ELR (cell line): ENCODE measurements around the gene TSTD1.
"Not testable (repeated sequence)": the region's sequence is repeated elsewhere in the genome, so short reads cannot be mapped to it uniquely, and the experiment has no call there.

Experiments
- DNase-seq: peaks from one replicate; pipeline ENCODE4 v3.0.0-alpha.2; 2015; ENCODE audit warnings: low read depth

Gene TSTD1

DNA sequence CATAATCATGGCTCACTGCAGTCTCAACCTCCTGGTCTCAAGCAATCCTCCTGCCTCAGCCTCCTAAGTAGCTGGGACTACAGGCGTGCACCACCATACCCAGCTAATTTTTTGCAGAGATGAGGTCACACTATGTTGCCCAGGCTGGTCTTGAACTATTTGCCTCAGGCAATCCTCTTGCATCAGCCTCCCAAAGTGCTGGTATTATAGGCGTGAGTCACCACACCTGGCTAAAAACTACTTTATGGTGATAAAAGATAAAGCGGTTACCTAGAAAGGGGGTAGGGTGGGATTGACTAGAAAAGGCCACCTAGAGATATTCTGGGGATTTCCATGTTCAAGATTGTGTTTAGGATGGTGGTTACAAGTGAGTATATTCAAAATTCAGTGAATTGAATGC lies 5.0 kb downstream of the TSTD1 start:
- peak; percentile 74 for DNase-seq

GRCh38 chr1:161032409-161032808 lies 6.4 kb downstream of the TSTD1 start:
- DNase-seq: no peak

- DNase-seq: no peak
Measured at GRCh38 chr1:161031874-161032273, 6.9 kb downstream of the TSTD1 start.

GRCh38 chr1:161029466-161029865 lies 9.3 kb downstream of the TSTD1 start:
- not testable (repeated sequence) for DNase-seq

DNA sequence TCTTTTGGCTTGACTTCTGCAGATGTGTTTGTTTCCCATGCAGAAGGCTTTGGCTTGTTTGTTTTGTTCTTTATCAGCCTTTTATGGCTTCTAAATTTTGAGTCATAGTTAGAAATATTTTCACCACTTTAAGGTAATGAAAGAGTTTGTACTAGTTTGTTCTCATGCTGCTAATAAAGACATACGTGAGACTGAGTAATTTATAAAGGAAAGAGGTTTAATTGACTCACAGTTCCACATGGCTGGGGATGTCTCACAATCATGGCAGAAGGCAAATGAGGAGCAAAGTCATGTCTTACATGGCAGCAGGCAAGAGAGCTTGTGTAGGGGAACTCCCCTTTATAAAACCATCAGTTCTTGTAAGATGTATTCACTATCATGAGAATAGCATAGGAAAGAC lies 11.8 kb downstream of the TSTD1 start:
- DNase-seq: not testable (repeated sequence)

DNA sequence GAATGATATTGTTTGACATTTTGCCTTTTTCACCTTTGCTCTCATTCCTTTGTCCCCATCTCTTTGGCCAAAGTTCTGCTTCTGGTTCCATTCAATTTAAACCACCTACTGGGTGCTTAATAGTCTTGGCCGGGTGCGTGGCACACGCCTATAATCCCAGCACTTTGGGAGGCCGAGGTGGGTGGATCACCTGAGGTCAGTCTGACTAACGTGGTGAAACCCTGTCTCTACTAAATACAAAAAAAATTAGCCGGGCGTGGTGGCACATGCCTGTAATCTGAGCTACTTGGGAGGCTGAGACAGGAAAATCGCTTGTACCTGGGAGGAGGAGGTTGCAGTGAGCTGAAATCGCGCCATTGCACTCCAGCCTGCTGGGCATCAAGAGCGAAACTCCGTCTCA lies 16.3 kb downstream of the TSTD1 start:
- DNase-seq: not testable (repeated sequence)

DNA sequence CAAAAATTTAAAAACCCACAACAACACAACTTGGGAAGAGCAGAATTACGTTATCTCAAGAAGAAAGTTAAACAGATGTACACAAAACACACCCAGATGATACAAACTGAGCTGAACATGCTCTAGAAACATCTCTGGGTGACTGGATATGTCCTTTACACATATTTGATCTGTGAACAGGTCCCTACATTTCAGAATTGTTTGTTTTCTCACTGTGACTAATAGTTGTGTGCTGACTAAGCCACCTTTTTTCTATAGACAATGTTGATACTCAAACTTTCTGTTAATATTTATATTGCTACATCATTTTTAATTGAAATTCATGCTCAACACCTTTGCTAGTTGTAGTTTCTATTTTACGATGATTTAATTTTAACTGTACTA lies 16.8 kb downstream of the TSTD1 start:
- DNase-seq: peak; percentile 72

- peak; percentile 55 for DNase-seq
Measured at GRCh38 chr1:161021165-161021969, 17.4 kb downstream of the TSTD1 start.

DNA sequence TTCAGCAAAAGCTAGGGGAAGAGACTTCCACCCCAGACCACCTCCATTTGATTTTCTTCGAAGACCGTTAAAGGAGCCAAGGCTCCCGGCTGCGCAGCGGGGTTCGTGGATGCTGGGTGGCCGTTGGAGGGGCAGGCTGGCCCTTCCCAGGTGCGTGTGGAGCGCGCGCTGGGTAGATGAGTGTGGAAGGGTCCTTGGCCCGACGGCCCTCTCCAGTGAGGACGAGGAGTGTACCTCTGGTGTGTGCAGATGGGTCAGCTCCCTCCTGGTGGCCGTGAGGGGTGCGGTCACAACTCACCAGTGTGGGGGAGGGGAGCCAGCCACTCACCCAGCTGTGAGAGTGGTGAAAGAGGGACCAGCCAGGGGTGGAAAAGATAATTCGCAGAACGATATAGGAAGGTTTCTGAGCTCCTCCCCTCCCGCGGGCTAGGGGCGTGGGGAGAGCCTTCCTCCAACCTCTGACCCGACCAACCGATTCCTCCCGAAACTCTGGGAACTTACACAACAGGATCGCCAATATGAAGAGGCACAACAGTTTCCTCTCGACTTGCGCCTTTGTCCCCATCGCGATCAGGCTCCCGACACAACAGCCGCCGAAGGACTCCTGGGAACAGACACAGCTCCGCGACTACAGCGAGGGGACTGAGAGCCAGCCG lies 18.1 kb downstream of the TSTD1 start, which contains the start of gene F11R:
Gene F11R, minus strand, starts transcription at position 644 of the 656 bp plus-strand sequence. Its CDS starts 79 bp downstream, at position 565.
- DNase-seq: peak; percentile 42

DNA sequence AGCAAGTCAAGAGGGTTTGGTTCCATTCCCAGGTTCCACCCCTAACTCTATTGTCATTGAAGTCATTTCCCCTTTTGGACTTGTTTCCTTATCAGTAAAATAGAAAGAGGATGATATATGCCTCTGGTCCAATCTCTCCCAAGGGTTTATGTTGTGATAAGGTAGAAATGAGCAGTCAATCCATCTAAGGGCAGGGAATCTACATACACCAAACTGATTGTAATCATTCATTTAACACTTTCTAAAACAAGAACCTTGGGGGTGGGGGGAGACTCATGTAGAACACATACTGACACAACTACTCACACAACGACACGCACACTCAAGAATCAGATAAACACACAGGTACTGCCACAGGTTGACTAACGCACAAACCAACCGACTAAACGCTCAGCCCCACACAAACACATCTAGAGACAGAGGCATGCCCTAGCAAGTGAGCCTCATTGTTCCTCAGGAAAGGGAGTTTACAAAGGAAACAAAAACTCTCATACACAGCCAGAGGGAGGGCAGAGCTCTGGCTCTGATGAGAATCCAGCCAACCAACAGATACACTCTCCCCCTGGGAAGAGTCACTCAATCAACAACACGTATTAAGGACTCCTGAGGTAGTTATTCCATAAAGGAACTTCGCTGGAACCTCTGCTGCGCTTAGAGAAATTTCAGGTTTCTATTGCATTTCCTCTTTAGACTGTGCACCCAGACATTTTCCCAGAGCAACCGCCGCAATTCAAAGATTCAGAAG lies 18.8 kb downstream of the TSTD1 start:
- peak; percentile 10 for DNase-seq

GRCh38 chr1:161019111-161019660 lies 19.6 kb downstream of the TSTD1 start:
- not testable (repeated sequence) for DNase-seq

GRCh38 chr1:161018631-161018930 lies 20.2 kb downstream of the TSTD1 start:
- DNase-seq: no peak

- DNase-seq: no peak
Measured at GRCh38 chr1:161017756-161018630, 20.8 kb downstream of the TSTD1 start.

- not testable (repeated sequence) for DNase-seq
Measured at GRCh38 chr1:161017181-161017580, 21.6 kb downstream of the TSTD1 start.

DNA sequence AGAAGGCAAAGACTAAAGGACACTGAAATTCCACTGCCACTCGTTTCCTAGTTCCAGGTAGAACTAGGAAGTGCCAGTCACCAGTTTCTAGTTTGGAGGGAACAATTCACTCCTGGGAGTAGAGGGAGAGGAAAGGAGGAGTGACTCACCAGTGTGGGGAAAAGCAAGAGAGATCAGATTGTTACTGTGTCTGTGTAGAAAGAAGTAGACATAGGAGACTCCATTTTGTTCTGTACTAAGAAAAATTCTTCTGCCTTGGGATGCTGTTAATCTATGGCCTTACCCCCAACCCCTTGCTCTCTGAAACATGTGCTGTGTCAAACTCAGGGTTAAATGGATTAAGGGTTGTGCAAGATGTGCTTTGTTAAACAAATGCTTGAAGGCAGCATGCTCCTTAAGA lies 22.1 kb downstream of the TSTD1 start:
- DNase-seq: peak; percentile 50

GRCh38 chr1:161013488-161014230 lies 25.1 kb downstream of the TSTD1 start:
- peak; percentile 84 for DNase-seq

- DNase-seq: peak; percentile 88
Measured at GRCh38 chr1:161013131-161013487, 25.7 kb downstream of the TSTD1 start.

DNA sequence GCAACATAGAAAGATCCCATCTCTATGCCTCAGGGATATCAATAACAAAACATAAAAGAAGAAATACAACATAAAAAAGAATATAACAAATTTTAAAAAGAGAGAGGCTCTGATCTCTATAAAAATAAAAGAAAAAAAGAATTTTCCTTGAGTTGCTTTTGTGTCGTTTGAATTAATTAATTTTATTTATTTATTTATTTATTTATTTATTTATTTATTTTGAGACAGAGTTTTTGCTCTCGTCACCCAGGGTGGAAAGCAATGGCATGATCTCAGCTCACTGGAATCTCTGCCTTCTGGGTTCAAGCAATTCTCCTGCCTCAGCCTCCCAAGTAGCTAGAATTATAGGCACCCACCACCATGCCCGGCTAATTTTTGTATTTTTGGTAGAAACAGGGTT lies 26.3 kb downstream of the TSTD1 start:
- no peak for DNase-seq

DNA sequence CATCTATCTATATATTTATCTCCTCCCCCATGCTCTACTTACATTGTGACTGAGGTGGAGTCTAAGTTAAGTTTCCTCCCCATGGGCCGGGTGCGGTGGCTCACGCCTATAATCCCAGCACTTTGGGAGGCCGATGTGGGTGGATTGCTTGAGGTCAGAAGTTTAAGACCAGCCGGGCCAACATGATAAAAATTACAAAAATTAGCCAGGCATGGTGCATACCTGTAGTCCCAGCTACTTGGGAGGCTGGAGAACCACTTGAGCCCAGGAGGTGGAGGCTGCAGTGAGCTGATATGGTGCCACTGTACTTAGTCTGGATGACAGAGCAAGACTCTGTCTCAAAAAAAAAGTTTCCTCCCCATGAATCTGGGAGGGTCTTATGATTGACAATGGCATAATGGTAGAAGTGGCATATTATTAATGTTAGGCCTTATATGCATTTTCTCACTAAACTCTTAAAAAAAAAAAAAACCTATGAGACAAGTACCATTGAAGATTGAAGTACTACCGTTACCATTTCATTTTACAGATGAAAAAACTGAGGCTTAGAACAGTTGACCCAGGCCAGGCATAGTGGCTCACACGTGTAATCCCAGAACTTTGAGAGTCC lies 29.1 kb downstream of the TSTD1 start:
- no peak for DNase-seq

DNA sequence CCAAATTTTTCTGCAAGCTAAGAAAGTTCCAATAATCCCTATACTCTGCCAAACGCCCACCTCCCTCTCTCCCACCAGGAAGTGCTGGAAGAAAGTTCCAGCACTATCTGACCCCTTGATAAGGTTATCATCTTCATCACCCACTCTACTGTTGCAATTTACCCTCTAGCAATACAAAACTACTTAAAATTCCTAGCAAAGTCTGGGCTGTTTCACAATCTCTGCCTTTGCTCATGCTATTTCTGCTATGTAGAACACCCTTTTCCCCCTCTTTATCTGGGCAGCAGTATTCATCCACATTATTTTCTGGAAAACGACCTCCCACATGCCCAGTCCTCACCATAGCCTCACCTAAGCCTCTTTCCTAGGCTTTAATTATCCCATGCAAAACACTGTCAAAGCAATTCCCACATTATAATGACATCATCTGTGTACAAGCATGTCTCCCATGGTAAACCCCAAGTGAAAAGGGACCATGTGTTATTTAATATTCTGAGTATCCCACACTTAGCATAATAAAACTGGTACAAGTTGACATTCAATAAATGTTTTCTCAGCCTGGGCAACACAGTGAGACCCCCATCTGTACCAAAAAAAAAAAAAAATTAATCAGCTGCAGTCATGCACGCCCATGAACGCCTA lies 29.8 kb downstream of the TSTD1 start:
- no peak for DNase-seq
